WERI-Rb-1 (cell line): ENCODE data around the gene KIAA1958.

ENCODE experiments used
- DNase-seq: peaks from one replicate; pipeline ENCODE4 v3.0.0-alpha.2; 2020
- H3K27ac ChIP-seq: fragments of 250-450 bp; sonication (Bioruptor Pico); 2 replicates; pipeline ENCODE4 v1.5.1; 2020; ENCODE audit warnings: mild to moderate bottlenecking, moderate library complexity
- H3K27me3 ChIP-seq: fragments of 250-450 bp; sonication (Bioruptor Pico); 2 replicates; pipeline ENCODE4 v1.5.1; 2021; ENCODE audit warnings: mild to moderate bottlenecking, low read depth, moderate library complexity; ENCODE audit not compliant: insufficient read depth, severe bottlenecking
- H3K36me3 ChIP-seq: fragments of 250-450 bp; sonication (Bioruptor Pico); 2 replicates; pipeline ENCODE4 v1.5.1; 2020; ENCODE audit warnings: mild to moderate bottlenecking, moderate library complexity
- H3K4me3 ChIP-seq: 2 replicates; pipeline ENCODE4 v1.5.1; 2011; ENCODE audit warnings: low read depth, mild to moderate bottlenecking, control low read depth, low read length
- H3K9me3 ChIP-seq: fragments of 250-450 bp; sonication (Bioruptor Pico); 2 replicates; pipeline ENCODE4 v1.5.1; 2021; ENCODE audit warnings: mild to moderate bottlenecking, moderate library complexity; ENCODE audit not compliant: severe bottlenecking
- TF ChIP-seq, protein P1 (sequence below): IDR thresholded peaks from 2 replicates; pipeline ENCODE4 v1.5.1; 2011; ENCODE audit warnings: low read depth, mild to moderate bottlenecking, control low read depth, inconsistent platforms, low read length

KIAA1958 gene

DNA sequence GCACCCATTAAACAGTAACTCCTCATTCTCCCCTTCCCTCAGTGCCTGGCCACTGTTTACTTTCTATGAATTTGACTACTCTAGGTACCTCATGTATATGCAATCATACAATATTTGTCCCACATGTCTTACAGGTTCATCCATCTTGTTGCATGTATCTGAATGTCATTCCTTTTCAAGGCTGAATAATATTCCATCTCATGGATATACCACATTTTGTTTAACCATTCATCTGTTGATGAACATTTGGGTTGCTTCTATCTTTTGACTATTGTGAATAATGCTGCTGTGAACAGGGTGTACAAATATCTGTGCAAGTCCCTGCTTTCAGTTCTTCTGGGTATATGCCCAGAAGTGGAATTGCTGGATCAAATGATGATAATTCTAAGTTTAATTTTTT lies 190.4 kb downstream of the KIAA1958 start:
- DNase-seq = no peak
- H3K36me3 ChIP-seq = no peaks in the 10 kb centered on the region
- no peak overlapping the region for H3K4me3 ChIP-seq
- no peaks in the 10 kb centered on the region for H3K27me3 ChIP-seq
- no peak overlapping the region for H3K27ac ChIP-seq
- TF ChIP-seq, protein P1, sequence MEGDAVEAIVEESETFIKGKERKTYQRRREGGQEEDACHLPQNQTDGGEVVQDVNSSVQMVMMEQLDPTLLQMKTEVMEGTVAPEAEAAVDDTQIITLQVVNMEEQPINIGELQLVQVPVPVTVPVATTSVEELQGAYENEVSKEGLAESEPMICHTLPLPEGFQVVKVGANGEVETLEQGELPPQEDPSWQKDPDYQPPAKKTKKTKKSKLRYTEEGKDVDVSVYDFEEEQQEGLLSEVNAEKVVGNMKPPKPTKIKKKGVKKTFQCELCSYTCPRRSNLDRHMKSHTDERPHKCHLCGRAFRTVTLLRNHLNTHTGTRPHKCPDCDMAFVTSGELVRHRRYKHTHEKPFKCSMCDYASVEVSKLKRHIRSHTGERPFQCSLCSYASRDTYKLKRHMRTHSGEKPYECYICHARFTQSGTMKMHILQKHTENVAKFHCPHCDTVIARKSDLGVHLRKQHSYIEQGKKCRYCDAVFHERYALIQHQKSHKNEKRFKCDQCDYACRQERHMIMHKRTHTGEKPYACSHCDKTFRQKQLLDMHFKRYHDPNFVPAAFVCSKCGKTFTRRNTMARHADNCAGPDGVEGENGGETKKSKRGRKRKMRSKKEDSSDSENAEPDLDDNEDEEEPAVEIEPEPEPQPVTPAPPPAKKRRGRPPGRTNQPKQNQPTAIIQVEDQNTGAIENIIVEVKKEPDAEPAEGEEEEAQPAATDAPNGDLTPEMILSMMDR = no peak
- H3K9me3 ChIP-seq = peaks cover 21% of the 10 kb centered on the region

DNA sequence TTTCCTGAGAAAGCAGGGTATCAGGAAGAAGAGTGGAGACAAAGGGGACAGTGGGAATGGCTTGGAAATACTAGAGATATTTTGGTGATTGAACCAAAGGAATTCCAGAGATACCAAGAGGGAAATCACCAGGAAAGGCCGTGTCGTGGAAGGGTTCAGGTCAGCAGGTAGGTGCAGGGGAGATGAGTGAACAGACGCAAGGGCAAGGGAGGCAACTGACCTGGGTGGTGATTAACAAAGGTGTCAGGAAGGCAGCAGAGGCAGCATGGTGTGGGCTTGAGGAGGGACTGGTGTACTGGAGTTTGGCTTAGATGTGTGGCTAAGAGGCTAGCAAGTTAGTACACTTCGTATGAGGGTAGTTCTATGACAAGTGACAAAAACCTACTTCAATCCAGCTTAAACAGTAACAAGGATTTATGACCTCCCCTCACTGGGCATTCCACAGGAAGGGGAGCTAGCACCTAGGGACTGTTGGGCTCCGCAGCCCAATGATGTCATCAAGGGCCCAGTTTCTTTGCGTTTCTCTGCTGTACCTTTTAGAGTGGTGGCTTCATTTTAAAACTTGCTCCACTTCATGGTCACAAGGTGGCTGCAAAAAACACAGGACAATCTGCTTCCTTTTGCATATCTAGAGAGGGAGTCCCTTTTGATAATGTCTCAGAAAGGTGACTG lies 194.2 kb downstream of the KIAA1958 start:
- peaks cover 17% of the 10 kb centered on the region for H3K36me3 ChIP-seq
- DNase-seq = no peak
- no peak overlapping the region for H3K4me3 ChIP-seq
- peaks cover 13% of the 10 kb centered on the region for H3K9me3 ChIP-seq
- H3K27ac ChIP-seq = no peak overlapping the region
- H3K27me3 ChIP-seq = no peaks in the 10 kb centered on the region
- TF ChIP-seq, protein P1 = no peak

DNA sequence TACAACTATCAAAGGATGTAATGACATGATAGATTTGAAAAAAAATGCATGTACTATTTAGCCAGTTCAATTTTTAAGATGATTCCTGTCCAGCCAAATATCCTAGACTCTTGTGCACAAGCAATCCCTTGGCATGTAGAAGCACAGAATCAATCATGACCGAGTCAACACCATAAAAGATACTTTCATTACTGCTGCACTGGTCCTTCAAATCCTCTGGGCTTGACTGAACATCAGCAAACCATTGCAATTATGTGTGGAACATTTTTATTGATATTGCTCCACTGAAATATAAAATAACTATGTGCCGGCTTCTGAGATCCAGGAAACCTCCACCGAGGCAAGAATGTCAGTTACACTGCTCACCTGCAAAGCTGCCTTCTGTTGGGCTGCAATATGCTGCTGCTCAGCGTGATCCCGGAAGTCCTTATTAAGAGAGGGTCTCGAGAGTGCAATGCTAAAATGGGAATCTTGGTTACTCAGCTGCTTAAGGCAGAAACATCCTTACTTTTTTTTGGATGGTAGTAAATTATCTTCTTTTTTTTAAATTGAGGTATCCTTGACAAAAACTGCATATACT lies 202.6 kb downstream of the KIAA1958 start:
- Histone ChIP-seq H3K4me3 (no peak overlapping the region), H3K9me3 (no peaks in the 10 kb centered on the region), H3K36me3 (peaks cover 75% of the 10 kb centered on the region), H3K27ac (no peak overlapping the region), H3K27me3 (no peaks in the 10 kb centered on the region)
- no peak for DNase-seq
- TF ChIP-seq, protein P1 = no peak

DNA sequence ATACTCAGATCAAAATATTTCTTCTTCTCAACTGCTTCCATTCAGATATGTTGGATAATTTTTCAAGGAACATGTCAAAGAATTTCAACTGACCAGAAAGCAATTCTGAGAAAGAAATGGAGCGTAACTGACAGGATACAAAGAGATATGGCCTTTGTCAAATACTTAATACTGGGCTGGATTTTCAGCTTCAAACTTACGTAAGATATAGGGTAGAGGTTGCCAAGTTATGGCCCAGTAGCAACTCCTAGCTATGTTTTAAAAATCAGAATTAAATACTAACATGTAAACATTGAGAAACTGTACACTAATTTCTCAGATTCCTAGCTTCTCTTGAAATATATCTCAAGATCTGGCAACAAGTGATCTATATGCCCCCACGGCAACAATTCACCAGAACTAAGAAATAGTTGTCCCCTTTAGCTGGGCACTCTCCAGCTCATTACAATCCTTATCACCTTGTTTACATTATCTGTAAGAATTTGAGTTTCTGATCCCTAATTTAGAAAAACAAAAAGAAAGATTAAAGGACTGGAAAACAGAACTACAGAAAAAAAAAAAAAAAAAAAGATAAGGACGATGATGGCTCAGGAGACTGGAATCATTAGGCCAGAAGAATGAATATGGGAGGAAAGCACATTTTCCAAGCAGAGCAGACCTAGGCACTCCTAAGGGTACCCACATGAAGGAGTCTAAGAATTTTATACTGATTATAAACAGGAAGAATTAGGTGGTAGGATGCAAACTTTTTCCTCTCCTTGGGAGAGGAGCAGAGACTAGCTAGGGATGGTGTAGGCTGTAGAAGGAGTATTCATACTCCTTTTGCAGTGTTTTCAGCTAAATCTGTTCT lies 208.3 kb downstream of the KIAA1958 start:
- TF ChIP-seq, protein P1 = no peak
- no peak overlapping the region for H3K27ac ChIP-seq
- no peak for DNase-seq

DNA sequence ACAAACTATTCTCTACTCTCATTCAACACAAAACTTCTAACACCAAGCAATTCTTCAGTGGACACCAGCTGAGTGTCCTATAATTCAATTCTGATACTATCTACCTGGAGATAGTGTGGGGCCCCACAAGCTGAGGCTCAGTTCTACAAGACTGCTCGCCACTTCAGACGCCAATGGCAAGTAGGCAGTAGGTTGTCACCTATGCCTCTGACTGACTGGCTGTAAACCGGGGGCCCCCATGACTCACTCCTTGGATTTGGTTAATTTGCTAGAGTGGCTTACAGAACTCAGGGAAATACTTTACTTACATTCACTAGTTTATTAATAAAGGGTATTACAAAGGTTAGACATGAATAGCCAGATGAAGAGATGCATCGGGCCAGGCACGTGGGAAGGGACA lies 209.8 kb downstream of the KIAA1958 start:
- Histone ChIP-seq H3K27me3 (no peaks in the 10 kb centered on the region), H3K4me3 (no peak overlapping the region), H3K9me3 (no peaks in the 10 kb centered on the region), H3K27ac (no peak overlapping the region), H3K36me3 (peaks cover 57% of the 10 kb centered on the region)
- TF ChIP-seq, protein P1 = no peak
- DNase-seq = no peak

More for the DNA sequence above, 208.3 kb downstream of the KIAA1958 start:
- no peak overlapping the region for H3K4me3 ChIP-seq
- no peaks in the 10 kb centered on the region for H3K27me3 ChIP-seq
- H3K9me3 ChIP-seq = no peaks in the 10 kb centered on the region
- H3K36me3 ChIP-seq = peaks cover 60% of the 10 kb centered on the region
